Smooth muscle cell of trachea (primary cell): ENCODE data around the gene B9D1. TPM values are rescaled to one million over a fixed set of nuclear protein-coding genes. Genes with fewer than 3 reads are reported as not detected.

ENCODE experiments used
- total RNA-seq: library from RNA; depleted of rRNA; stranded (reverse); fragments of >200 nt; gene quantifications from 2 replicates; pipeline ENCODE4 v1.2.1, GENCODE V29; 2014

Gene B9D1
- total RNA-seq = 28.5 and 34.2 TPM in 2 replicates

DNA sequence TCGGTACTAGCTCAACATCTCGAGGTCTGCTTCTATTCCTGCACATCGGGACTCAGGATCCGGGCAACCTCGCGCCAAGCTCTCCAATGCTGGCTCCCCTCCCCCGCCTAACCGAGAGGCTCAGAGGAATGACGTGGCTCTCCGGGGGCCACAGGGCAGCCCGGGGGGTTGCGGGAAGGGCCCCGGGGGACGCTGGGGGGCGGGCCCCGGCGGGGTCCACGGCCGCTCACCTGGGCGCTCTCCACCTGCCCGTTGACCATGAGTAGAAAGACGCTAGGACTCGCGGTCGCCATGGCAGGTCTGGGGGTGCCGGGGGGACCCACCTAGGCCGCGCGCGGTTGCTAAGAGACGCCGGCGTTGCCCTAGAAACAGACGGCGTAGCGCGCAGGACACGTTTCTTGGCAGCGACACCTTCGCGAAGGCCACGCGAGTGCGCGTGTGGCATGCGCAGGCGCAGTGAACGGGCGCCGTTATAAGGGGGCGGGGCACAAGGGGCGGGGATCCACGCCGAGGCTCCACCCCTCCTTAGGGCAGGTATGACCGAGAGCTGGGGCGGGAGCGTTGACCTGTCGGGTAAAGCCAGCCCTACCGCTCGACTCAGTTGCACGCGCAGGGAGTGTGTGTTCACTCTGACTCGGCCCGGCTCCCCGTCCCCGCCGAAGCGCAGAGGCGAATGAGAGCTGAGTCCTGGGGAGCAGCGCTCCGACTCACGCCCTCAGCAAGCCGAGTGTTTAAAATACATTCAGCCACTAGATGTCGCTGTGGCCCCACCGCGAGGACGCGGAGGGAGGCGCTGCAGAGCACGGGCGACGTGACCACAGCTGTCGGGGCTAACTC is at the start of gene B9D1:
Gene B9D1, minus strand, starts transcription at position 447 of the 837 bp plus-strand sequence. Its CDS starts 154 bp downstream, at position 293.

GRCh38 chr17:19410875-19411620 is 48.5 kb upstream of the B9D1 start, which contains the start of gene RNF112:
Gene RNF112 (plus strand): TSS chr17:19411232. CDS start chr17:19411409, 177 bp downstream.

DNA sequence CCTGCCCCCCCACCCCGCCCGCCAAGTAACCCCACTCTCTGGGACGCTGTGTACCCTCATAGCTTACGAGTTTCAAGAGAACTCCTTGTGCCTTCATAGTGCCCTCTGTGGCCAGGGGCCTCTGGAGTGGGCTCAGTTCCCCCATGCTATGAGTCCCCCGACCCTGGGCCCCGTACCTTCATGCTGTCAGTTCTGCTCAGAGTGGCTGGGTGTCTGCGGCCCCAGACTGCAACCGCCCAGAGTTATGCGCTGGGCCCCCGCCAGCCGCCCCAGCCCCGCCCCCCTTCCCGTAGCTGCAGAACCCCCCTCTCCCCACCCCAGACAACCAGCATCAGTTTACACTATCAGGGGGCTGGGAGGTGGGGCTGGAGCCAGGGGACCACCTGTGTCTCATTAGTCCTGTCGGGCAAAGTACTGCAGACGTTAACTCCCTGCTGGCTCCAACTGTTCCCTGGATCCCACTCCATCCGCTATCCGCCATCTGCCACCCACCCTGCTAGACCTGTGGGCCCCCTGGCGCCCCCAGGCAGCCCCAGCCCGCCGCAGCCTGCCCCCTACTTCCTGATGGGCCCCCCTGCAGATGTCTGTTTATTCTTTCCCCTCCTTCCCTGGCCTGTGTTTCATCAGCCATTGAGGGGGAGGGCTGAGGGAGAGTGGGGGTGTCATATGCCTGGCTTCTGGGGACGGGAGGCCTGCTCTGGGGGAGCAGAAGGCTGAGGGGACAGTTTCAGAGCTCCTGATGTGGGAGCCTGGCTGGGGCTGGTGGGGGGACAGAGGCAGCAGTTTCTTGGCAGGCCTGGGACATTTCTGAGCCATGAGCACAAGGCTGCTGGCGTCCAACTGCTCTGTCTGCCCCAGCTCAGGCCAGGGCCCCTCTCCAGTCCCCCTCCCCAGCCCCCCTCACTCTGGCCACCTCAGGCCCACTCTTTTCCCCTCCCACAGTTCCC is 24.7 kb upstream of the B9D1 start, which contains the start of gene MFAP4:
Gene MFAP4, minus strand, starts transcription at position 217 of the 947 bp plus-strand sequence. Its CDS starts 35 bp downstream, at position 182.

DNA sequence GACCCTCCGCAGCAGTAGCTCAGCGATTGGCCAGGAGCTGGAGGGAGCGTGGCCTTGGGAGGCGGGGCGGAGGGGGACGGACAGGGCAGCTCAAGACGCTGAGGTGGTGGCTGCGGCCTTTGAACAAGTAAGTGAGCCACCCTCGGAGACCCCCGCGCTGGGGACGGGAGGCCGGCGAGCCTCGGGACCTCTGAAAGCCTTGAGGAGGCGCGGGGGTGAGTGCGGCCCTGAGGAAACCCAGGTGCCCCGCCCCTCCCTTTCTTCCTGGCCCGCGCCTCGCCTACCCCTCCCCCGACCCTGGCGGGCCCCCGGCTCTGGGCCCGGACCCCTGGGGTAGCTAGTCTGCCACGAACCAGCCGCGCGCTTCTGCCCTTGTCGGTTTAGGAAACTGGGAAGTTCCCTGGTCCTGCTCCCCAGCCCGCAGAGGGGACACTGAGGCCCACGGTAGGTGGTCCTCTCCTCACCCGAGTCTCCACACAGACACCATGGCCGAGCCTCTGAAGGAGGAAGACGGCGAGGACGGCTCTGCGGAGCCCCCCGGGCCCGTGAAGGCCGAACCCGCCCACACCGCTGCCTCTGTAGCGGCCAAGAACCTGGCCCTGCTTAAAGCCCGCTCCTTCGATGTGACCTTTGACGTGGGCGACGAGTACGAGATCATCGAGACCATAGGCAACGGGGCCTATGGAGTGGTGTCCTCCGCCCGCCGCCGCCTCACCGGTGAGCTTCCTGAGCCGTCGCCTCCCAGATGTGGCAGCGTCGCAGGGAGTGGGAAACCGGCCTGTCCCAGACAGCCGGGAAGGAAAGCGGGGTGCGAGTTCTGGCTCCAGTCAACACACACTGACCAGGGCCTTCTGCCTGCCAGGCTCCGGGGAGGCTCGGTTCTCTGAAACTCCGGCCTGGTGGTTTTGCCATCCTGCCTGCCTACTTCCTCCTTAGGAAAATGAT is 16.2 kb upstream of the B9D1 start, which contains the start of gene MAPK7:
Gene MAPK7, plus strand, starts transcription at position 83 of the 945 bp plus-strand sequence. Its CDS starts 403 bp downstream, at position 486.

Other genes starting within 250 kb of the B9D1 start
- 0.15 and 0.66 TPM in 2 replicates for gene GRAPL, start 235.1 kb downstream of the B9D1 start, total RNA-seq
- gene EPN2, start 125.4 kb downstream of the B9D1 start, total RNA-seq = 27.2 and 35.6 TPM in 2 replicates
- gene MAPK7, start 15.8 kb upstream of the B9D1 start, total RNA-seq = 23.7 and 34.2 TPM in 2 replicates
- 35.1 and 79.4 TPM in 2 replicates for gene MFAP4, start 24.5 kb upstream of the B9D1 start, total RNA-seq
- gene RNF112, start 48.5 kb upstream of the B9D1 start, total RNA-seq = 1.7 and 2.3 TPM in 2 replicates
- 0.15 and 0.50 TPM in 2 replicates for gene SLC47A1, start 171.1 kb upstream of the B9D1 start, total RNA-seq